ENCODE results near the gene PLA2G4F.

- TF ChIP-seq CTCF (conservative IDR thresholded peaks at IDR 0.05; ENCODE audit: low read length) (no peak), EZH2phosphoT487 (IDR thresholded peaks at IDR 0.05; ENCODE audit: borderline replicate concordance, low read depth, low read length) (no peak)
These were observed 53.7 kb downstream of the PLA2G4F start for GRCh38 chr15:42102646-42103235.

Measured in OCI-LY7 (cell line).